Caco-2 (cell line): Measurements from ENCODE around the gene CEP170. TPM values are rescaled to one million over a fixed set of nuclear protein-coding genes. Genes with fewer than 3 reads are reported as not detected.
"Not testable (repeated sequence)": the region's sequence is repeated elsewhere in the genome, so short reads cannot be mapped to it uniquely, and the experiment has no call there.

Experiments used
- BruUV-seq: library from RNA; stranded (reverse); fragments of 400-500 nt; replicated peaks from 2 replicates; lab custom pipeline; 2021; lab: Mats Ljungman, UMichigan
- CTCF ChIA-PET: fragments of 300-600 bp; sonication (Branson Sonifier 250); formaldehyde crosslinking; loops from one replicate; lab custom pipeline; 2022; ENCODE audit warnings: antibody characterized with exemption; lab: Charles Lee
- POLR2A ChIA-PET: fragments of 300-600 bp; sonication (Branson Sonifier 250); formaldehyde crosslinking; loops from one replicate; lab custom pipeline; 2022; ENCODE audit warnings: antibody characterized with exemption; lab: Charles Lee
- DNase-seq, 2 experiments: peaks; one replicate each; pipeline versions ENCODE4 v3.0.0 to v3.0.0-alpha.2; 2020 to 2022
- H3K27me3 ChIP-seq: replicated peaks from 2 replicates; pipeline ENCODE4 v1.6.0; 2011; ENCODE audit warnings: low read length; ENCODE audit not compliant: control insufficient read depth, insufficient read depth
- H3K36me3 ChIP-seq: 2 replicates; pipeline ENCODE4 v1.5.1; 2011; ENCODE audit warnings: low read length; ENCODE audit not compliant: control insufficient read depth, insufficient read depth
- H3K4me1 ChIP-seq: fragments of 250-450 bp; sonication (Bioruptor Pico); 2 replicates; pipeline ENCODE4 v1.5.1; 2020; ENCODE audit warnings: mild to moderate bottlenecking
- H3K4me3 ChIP-seq: 2 replicates; pipeline ENCODE4 v1.5.1; 2011; ENCODE audit warnings: low read depth, mild to moderate bottlenecking, control low read depth, low read length
- H3K9me3 ChIP-seq: fragments of 250-450 bp; sonication (Bioruptor Pico); 2 replicates; pipeline ENCODE4 v1.5.1; 2020; ENCODE audit warnings: mild to moderate bottlenecking, moderate library complexity
- H3K27ac Mint-ChIP-seq: one replicate; pipeline ENCODE4 v1.8.0; 2022; ENCODE audit warnings: mixed read lengths; ENCODE audit not compliant: unreplicated experiment
- H3K27me3 Mint-ChIP-seq: one replicate; pipeline ENCODE4 v1.8.0; 2022; ENCODE audit warnings: mixed read lengths; ENCODE audit not compliant: insufficient read depth, unreplicated experiment
- H3K36me3 Mint-ChIP-seq: one replicate; pipeline ENCODE4 v1.8.0; 2022; ENCODE audit warnings: mild to moderate bottlenecking, mixed read lengths; ENCODE audit not compliant: insufficient read depth, unreplicated experiment
- H3K4me1 Mint-ChIP-seq: one replicate; pipeline ENCODE4 v1.8.0; 2022; ENCODE audit warnings: low read depth, mixed read lengths; ENCODE audit not compliant: unreplicated experiment
- H3K4me3 Mint-ChIP-seq: one replicate; pipeline ENCODE4 v1.8.0; 2022; ENCODE audit warnings: mild to moderate bottlenecking, moderate library complexity, mixed read lengths; ENCODE audit not compliant: unreplicated experiment
- H3K9me3 Mint-ChIP-seq: one replicate; pipeline ENCODE4 v1.8.0; 2022; ENCODE audit warnings: mixed read lengths; ENCODE audit not compliant: unreplicated experiment
- intact Hi-C: fragments of 100-400 bp; cut with micrococcal nuclease; formaldehyde crosslinking; loops from one replicate; pipeline ENCODE4 v1.10.0; 2022; ENCODE audit not compliant: unreplicated experiment
- total RNA-seq: library from RNA; stranded (reverse); gene quantifications from 2 replicates; pipeline ENCODE4 v1.2.3, GENCODE V29; 2022

Gene CEP170
- total RNA-seq, 1 experiment from 2014 or later, result 22.4 TPM

DNA sequence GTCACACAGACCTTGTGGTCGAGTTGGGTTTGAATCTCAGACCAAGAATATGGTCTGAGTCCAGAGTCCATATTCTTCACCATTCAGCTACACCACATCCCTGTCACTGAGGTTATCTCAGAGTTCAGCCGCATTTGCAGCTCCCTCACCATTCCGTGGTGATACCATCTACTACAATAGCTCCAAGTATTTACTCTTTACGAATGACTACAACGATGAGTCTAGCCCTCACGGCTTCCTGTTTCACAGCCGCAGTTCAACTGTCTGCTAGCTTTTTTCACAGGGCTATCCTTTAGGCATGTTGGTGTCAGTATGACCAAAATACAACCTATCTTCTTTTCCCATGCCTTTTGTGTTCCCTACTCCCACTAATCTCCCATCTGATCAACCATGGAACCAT is 104.2 kb downstream of the CEP170 start:
- H3K9me3 Mint-ChIP-seq, H3K27me3 ChIP-seq, H3K4me1 ChIP-seq, H3K4me3 Mint-ChIP-seq, CTCF ChIA-PET, H3K9me3 ChIP-seq, H3K4me3 ChIP-seq, H3K27me3 Mint-ChIP-seq, H3K36me3 Mint-ChIP-seq, H3K4me1 Mint-ChIP-seq, BruUV-seq, intact Hi-C loops, H3K36me3 ChIP-seq, H3K27ac Mint-ChIP-seq: not testable (repeated sequence)
- POLR2A ChIA-PET, result interaction anchor here (0.6 kb wide), 1 partner anchor 49 kb away, joined by 4 read pairs; no protein-coding TSS in a partner anchor
- peak in 1 of 2 experiments; percentile 5 for DNase-seq

DNA sequence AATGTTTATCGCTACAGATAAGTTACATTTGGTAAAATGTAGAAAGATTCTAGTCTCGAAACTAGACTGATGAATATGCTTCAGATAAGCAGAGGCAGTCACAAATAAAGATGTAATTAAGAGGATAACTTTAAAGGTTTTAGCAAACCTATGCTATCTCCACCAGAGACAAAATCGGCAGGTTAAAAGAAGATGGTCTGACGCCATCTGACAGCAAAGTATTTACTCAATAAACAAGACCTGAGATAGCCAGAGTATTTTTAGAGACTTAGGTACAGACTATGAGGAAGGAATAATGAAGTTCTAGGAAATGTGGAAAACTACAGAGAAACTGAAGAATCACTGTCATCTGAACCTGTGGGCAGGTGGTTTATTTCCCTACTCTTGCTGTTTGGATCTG is 106.0 kb downstream of the CEP170 start:
- CTCF ChIA-PET, intact Hi-C loops, H3K27me3 Mint-ChIP-seq, H3K4me1 Mint-ChIP-seq, H3K36me3 Mint-ChIP-seq, H3K9me3 ChIP-seq, POLR2A ChIA-PET, H3K4me1 ChIP-seq, BruUV-seq, H3K27me3 ChIP-seq, H3K36me3 ChIP-seq, H3K9me3 Mint-ChIP-seq, H3K27ac Mint-ChIP-seq, H3K4me3 ChIP-seq: not testable (repeated sequence)
- DNase-seq, result peak; percentile 46 to 50
- H3K4me3 Mint-ChIP-seq, result peak overlapping the region; percentile 43

DNA sequence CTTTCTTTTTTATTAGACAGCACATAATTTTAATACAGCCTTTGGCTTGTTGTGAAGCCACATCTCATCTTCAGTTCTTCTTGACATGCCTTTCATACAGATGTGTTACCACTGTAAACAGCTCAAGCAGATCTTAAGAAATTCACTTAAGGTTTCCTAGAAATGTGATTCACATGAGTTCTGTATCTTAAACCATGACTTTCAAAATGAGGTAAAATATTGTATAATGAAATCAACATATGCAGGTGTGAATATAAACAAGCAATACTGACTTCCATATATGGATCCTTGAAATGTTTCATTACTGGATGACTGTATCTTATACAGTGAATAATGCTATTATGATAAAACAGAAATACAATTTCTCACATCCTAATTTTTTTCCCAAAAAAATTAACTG is 107.7 kb downstream of the CEP170 start:
- BruUV-seq, POLR2A ChIA-PET, H3K4me1 ChIP-seq, H3K36me3 Mint-ChIP-seq, H3K27ac Mint-ChIP-seq, H3K27me3 ChIP-seq, H3K9me3 ChIP-seq, H3K36me3 ChIP-seq, H3K4me3 Mint-ChIP-seq, CTCF ChIA-PET, H3K4me1 Mint-ChIP-seq, H3K27me3 Mint-ChIP-seq, H3K4me3 ChIP-seq, H3K9me3 Mint-ChIP-seq, DNase-seq, intact Hi-C loops: not testable (repeated sequence)

DNA sequence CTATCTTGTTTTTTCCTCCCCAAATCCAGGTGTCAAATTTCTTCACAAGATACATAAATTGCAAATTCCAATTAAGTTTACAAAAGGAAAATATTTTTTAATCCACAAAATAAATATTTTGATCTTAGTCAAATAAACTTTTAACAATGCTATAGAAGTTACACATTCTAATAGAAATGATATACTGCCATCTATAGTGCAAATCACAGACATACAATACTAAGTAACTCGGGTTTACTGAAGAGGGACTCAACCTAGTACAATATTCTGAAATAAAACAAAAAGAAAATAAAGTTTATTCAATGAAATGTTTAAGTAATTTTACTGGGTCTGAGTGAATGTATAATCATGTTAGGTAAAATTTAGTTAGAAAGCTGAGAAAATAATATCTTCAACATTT is 114.6 kb downstream of the CEP170 start:
- POLR2A ChIA-PET, H3K9me3 ChIP-seq, DNase-seq, BruUV-seq, H3K27me3 Mint-ChIP-seq, H3K4me1 Mint-ChIP-seq, H3K27ac Mint-ChIP-seq, H3K9me3 Mint-ChIP-seq, intact Hi-C loops, H3K4me3 Mint-ChIP-seq, H3K4me3 ChIP-seq, H3K27me3 ChIP-seq, H3K36me3 ChIP-seq, H3K4me1 ChIP-seq, CTCF ChIA-PET: not testable (repeated sequence)
- H3K36me3 Mint-ChIP-seq, result peaks cover 15% of the 10 kb centered on the region

DNA sequence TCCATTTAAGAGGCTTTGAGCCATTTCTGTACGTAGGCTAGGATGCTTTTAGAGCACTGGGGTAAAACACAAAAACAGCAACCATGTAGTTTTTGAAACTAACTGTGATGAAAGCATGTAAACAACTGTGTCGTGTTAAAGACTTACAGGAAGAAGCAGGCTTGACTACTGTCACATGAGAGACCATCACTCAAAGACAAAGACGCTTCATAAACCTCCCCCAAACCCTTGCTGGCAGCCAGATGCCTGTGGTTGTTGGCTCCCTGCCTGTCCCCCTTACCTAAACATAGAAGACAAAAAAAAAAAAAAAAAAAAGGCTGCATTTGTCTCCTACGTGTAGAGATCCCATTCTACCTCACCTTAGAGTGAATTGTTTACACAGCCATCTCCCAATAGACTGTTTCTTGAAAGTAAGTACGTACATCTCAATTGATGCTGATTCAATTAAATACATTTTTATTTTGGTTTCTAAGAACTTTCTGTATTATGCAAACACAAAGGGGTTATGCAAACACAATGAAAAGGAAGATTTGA is 132.1 kb downstream of the CEP170 start:
- H3K27me3 ChIP-seq, H3K4me1 Mint-ChIP-seq, POLR2A ChIA-PET, CTCF ChIA-PET, H3K36me3 Mint-ChIP-seq, BruUV-seq, H3K27ac Mint-ChIP-seq, H3K27me3 Mint-ChIP-seq, H3K9me3 Mint-ChIP-seq, DNase-seq, H3K4me1 ChIP-seq, H3K4me3 ChIP-seq, H3K9me3 ChIP-seq, H3K36me3 ChIP-seq, H3K4me3 Mint-ChIP-seq, intact Hi-C loops: not testable (repeated sequence)

DNA sequence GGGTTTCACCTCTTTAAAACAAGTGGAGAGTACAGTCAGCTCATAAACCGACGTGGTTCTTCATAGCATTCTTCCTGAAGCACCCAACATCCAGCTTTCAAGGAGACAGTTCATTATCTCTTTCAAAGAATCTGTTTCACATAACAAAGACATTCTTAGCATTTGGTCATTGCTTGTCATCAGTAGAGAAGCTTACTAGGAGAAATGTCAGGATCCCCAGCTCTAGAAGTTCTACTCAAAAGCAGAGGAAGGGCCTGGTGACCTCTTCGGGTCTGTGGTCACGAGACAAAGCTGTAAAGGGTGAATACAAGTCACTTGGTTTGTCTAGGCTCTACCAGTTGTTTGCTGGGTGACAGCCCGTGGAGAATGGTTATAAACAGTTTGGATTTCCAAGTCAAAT is 133.1 kb downstream of the CEP170 start:
- intact Hi-C loops, DNase-seq, H3K4me1 ChIP-seq, H3K36me3 ChIP-seq, H3K27me3 Mint-ChIP-seq, H3K27ac Mint-ChIP-seq, H3K36me3 Mint-ChIP-seq, H3K9me3 ChIP-seq, H3K4me3 Mint-ChIP-seq, H3K9me3 Mint-ChIP-seq, BruUV-seq, POLR2A ChIA-PET, H3K27me3 ChIP-seq, H3K4me3 ChIP-seq, CTCF ChIA-PET, H3K4me1 Mint-ChIP-seq: not testable (repeated sequence)

DNA sequence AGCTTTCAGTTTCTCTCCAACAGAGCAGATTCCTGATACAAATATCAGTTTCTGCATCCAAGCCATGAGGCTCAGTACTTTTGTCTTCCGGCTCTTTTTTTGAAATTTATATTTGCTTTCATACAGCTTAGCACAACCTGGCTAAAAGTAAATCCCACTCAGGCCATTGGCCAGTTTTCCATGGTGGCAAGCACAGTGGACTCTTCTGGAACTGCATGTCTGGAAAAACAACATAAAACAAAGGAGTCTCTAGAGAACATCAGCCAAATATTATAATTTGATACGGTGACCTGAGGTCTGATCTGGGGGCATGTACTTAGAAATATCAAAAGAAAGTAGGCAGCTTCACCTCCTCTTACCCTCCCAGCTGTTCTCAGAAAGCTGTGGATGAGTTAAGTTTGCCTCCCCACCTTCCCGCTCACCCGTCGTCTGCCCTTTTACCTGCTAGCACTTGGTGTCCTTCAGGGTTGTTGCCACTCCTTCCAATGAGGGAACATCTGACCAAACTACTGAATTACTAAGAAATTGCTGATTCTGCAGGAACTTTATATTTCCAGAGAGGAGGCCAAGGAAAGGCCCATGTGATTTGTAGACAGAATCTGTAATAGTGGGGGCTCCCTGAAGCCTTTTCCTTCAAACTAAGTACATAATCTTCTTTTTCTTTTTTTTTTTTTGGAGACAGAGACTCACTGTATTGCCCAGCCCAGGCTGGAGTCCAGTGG is 136.3 kb downstream of the CEP170 start:
- not testable (repeated sequence) for BruUV-seq, DNase-seq

More for the DNA sequence above, 136.3 kb downstream of the CEP170 start:
- H3K4me1 ChIP-seq, H3K27ac Mint-ChIP-seq, H3K27me3 ChIP-seq, H3K36me3 ChIP-seq, intact Hi-C loops, H3K4me3 Mint-ChIP-seq, H3K4me1 Mint-ChIP-seq, CTCF ChIA-PET, H3K4me3 ChIP-seq, H3K36me3 Mint-ChIP-seq, H3K9me3 Mint-ChIP-seq, H3K27me3 Mint-ChIP-seq, POLR2A ChIA-PET, H3K9me3 ChIP-seq: not testable (repeated sequence)
